NB4 (cell line): Measurements from ENCODE around the gene CDK11A.
"Not testable (repeated sequence)": the region's sequence is repeated elsewhere in the genome, so short reads cannot be mapped to it uniquely, and the experiment has no call there.

ENCODE experiments used
- DNase-seq: peaks from one replicate; pipeline ENCODE4 v3.0.0; 2010; ENCODE audit warnings: low read depth
- H3K4me3 ChIP-seq: one replicate; pipeline ENCODE4 v1.5.1; 2011; ENCODE audit warnings: mild to moderate bottlenecking, low read depth, low read length, moderate library complexity
- CTCF ChIP-seq: IDR thresholded peaks from one replicate; pipeline ENCODE4 v1.5.1; 2012; ENCODE audit warnings: low read depth, low read length
- MAX ChIP-seq: IDR thresholded peaks from 2 replicates; pipeline ENCODE4 v1.6.1; 2011; ENCODE audit warnings: low read depth, low read length
- MYC ChIP-seq: IDR thresholded peaks from 2 replicates; pipeline ENCODE4 v1.6.1; 2011; ENCODE audit warnings: low read depth, low read length
- POLR2A ChIP-seq: IDR thresholded peaks from 2 replicates; pipeline ENCODE4 v1.6.1; 2011; ENCODE audit warnings: mild to moderate bottlenecking; ENCODE audit not compliant: insufficient read length; ENCODE audit errors: extremely low read depth

Gene CDK11A

GRCh38 chr1:1742529-1742928 lies 18.4 kb upstream of the CDK11A start:
- H3K4me3 ChIP-seq, DNase-seq: not testable (repeated sequence)

GRCh38 chr1:1741013-1741412 lies 16.9 kb upstream of the CDK11A start:
- not testable (repeated sequence) for H3K4me3 ChIP-seq, DNase-seq

GRCh38 chr1:1738799-1739337 lies 14.7 kb upstream of the CDK11A start:
- not testable (repeated sequence) for DNase-seq, H3K4me3 ChIP-seq

- not testable (repeated sequence) for DNase-seq, H3K4me3 ChIP-seq
These were observed 13.8 kb upstream of the CDK11A start for GRCh38 chr1:1737675-1738590.

- TF ChIP-seq POLR2A (no peak), CTCF (no peak), MYC (no peak), MAX (no peak)
- DNase-seq = no peak
- no peak overlapping the region for H3K4me3 ChIP-seq
These were observed 8.2 kb upstream of the CDK11A start for GRCh38 chr1:1732381-1732780.

- DNase-seq = no peak
- no peak overlapping the region for H3K4me3 ChIP-seq
- TF ChIP-seq MYC (no peak), MAX (no peak), POLR2A (no peak), CTCF (no peak)
These were observed 6.7 kb upstream of the CDK11A start for GRCh38 chr1:1730870-1731269.

- DNase-seq = not testable (repeated sequence)
These were observed 6.1 kb upstream of the CDK11A start for GRCh38 chr1:1730230-1730629.

GRCh38 chr1:1729116-1729816 lies 5.1 kb upstream of the CDK11A start:
- DNase-seq, H3K4me3 ChIP-seq: not testable (repeated sequence)

More at GRCh38 chr1:1730230-1730629, 6.1 kb upstream of the CDK11A start:
- H3K4me3 ChIP-seq = not testable (repeated sequence)

GRCh38 chr1:1728308-1729005 lies 4.3 kb upstream of the CDK11A start:
- DNase-seq, H3K4me3 ChIP-seq: not testable (repeated sequence)

- H3K4me3 ChIP-seq, DNase-seq: not testable (repeated sequence)
These were observed 3.0 kb upstream of the CDK11A start for GRCh38 chr1:1727131-1727651.

GRCh38 chr1:1726088-1726487 lies 1.9 kb upstream of the CDK11A start:
- DNase-seq = not testable (repeated sequence)

More at GRCh38 chr1:1726088-1726487, 1.9 kb upstream of the CDK11A start:
- not testable (repeated sequence) for H3K4me3 ChIP-seq
